Fibroblast of mammary gland (primary cell): ENCODE data around the gene GLMN.

Experiments
- DNase-seq: peaks from one replicate; pipeline ENCODE4 v3.0.0-alpha.2; 2010; ENCODE audit warnings: low read depth
- H3K4me3 ChIP-seq: 2 replicates; pipeline ENCODE4 v1.5.1; 2011; ENCODE audit warnings: low read depth, mild to moderate bottlenecking, low read length, moderate library complexity; ENCODE audit not compliant: control insufficient read depth
- TF ChIP-seq, protein P1 (sequence below): conservative IDR thresholded peaks from 2 replicates; pipeline ENCODE4 v1.5.1; 2011; ENCODE audit warnings: low read depth, low read length, inconsistent platforms; ENCODE audit not compliant: control insufficient read depth, insufficient read depth

GLMN gene

GRCh38 chr1:92201973-92202372 is 96.8 kb downstream of the GLMN start:
- no peak for DNase-seq
- TF ChIP-seq, protein P1, sequence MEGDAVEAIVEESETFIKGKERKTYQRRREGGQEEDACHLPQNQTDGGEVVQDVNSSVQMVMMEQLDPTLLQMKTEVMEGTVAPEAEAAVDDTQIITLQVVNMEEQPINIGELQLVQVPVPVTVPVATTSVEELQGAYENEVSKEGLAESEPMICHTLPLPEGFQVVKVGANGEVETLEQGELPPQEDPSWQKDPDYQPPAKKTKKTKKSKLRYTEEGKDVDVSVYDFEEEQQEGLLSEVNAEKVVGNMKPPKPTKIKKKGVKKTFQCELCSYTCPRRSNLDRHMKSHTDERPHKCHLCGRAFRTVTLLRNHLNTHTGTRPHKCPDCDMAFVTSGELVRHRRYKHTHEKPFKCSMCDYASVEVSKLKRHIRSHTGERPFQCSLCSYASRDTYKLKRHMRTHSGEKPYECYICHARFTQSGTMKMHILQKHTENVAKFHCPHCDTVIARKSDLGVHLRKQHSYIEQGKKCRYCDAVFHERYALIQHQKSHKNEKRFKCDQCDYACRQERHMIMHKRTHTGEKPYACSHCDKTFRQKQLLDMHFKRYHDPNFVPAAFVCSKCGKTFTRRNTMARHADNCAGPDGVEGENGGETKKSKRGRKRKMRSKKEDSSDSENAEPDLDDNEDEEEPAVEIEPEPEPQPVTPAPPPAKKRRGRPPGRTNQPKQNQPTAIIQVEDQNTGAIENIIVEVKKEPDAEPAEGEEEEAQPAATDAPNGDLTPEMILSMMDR = no peak
- H3K4me3 ChIP-seq = no peak overlapping the region
